ENCODE data around the gene MAPK9. TPM values are rescaled to one million over a fixed set of nuclear protein-coding genes. Genes with fewer than 3 reads are reported as not detected.

The MAPK9 gene
- total RNA-seq, 1 donor from 2014 or later = 41.6 TPM

- intact Hi-C loops (cut with micrococcal nuclease) = no loop called here
These were observed 83.3 kb downstream of the MAPK9 start for GRCh38 chr5:180208435-180209081.

DNA sequence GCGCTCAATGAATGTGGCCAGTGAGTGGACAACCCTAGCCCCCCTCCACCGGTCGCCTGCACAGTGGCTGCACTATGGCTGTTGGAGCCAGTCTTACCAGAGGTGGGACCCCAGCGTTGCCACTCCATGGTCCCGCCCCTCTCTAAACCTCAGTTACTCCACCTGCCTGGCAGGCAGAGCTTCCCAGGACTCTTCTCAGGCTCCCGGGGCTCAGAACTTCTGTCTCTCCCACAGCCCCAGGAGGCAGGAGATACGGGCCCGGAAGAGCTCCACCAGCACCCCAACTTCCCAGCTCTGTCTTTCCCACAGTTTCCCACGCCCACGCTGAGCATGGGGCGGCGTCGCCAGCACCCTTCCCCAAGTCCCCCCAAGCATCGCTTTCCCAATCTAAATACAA is 83.8 kb downstream of the MAPK9 start:
- intact Hi-C loops (cut with micrococcal nuclease) = no loop called here

DNA sequence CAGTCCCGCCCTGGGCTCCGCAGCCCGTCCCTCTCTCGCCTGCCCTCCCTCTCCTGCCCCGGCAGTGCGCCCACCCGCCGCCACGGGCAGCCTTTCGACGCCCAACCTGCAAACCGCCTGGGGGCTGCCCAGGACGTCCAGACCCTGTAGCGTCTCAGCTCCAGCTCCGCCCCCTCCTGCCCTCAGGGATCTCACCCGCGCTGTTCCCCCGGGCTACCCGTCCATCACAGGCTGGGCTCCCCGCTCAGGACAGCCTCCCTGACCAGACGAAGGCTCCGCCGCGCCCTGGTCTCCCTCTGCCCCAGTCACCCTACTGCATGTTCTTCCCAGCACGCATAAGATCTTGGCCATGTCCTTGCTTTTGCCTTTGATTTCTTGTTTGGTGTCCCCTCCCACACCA is 84.3 kb downstream of the MAPK9 start:
- intact Hi-C loops (cut with micrococcal nuclease) = no loop called here

GRCh38 chr5:180206993-180207392 is 84.9 kb downstream of the MAPK9 start:
- intact Hi-C loops (cut with micrococcal nuclease) = no loop called here

- intact Hi-C loops (cut with micrococcal nuclease) = no loop called here
These were observed 86.0 kb downstream of the MAPK9 start for GRCh38 chr5:180205916-180206315.

DNA sequence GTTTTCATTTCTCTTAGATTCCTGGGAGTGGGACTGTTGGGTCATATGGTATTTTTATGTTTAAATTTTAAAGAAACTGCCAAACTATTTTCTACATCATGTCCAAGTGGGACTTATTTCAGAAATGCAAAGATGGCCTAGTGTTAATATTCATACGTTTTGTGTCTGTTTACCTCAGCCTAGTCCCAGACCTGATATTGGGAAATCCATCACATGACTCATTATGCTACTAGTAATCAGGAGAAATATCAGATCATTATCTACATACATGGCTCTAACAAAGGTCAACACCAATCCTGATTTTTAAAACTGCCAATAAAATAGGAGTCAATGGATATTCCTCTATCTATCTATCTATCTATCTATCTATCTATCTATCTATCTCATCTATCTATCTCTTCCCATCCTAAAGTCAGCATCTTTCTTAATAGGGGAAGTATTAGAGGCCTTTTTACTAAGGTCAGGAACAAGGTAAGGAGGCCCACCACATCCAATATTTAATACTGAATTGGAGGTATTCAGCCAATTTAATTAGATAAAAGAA is 87.5 kb downstream of the MAPK9 start:
- intact Hi-C loops (cut with micrococcal nuclease) = no loop called here

DNA sequence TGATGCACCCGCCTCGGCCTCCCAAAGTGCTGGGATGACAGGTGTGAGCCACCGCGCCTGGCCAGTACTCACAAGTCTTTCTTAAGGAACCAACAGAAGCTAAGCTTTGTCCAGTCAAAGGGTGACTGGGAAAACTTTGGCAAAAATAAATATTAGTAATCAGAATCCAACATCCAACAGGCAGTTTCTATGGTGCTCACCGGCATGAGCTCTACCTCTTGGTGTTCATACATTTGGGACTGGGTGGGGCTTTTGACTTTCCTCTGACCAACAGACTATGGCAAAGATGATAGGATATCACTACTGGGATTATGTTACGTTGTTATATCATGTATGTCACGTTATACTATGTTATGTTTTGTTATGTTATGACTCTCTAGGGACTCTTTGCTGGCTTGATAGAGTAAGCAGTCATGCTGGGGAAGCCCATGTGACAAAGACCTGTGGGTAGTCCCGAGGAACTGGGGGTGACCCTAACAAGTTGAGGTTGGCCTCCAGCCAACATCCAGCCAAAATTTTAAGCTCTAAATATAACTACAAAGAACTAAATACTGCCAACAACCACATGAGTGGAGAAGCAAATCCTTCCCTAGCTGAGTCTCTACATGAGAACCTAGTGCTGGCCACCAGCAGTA is 88.8 kb downstream of the MAPK9 start:
- intact Hi-C loops (cut with micrococcal nuclease) = no loop called here

GRCh38 chr5:180201051-180201987 is 90.6 kb downstream of the MAPK9 start:
- intact Hi-C loops (cut with micrococcal nuclease) = loop anchor here (1.0 to 2.0 kb wide), 2 partner anchors 114 to 269 kb away; no protein-coding TSS in a partner anchor

DNA sequence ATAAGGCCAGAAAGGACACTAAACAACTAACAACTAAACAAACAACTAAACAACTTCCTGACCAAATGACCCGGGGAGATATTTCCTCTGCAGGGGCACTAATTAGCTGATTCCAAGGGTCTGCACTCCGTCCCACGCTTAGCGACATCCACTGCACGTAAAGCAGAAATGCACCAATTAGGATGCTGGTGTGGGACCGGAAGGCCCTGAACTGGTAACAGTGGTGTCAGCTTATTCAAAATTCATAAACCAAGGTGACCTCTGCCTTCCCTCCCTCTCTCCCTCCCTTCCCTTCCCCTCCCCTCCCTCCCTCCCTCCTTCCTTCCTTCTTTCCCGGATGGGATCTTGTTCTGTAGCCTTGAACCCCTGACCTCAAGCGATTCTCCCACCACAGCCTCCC is 92.5 kb downstream of the MAPK9 start:
- intact Hi-C loops (cut with micrococcal nuclease) = no loop called here

- intact Hi-C loops (cut with micrococcal nuclease) = no loop called here
These were observed 93.7 kb downstream of the MAPK9 start for GRCh38 chr5:180198208-180198607.

- intact Hi-C loops (cut with micrococcal nuclease) = no loop called here
These were observed 94.7 kb downstream of the MAPK9 start for GRCh38 chr5:180197016-180197702.

- intact Hi-C loops (cut with micrococcal nuclease) = no loop called here
These were observed 97.2 kb downstream of the MAPK9 start for GRCh38 chr5:180194410-180195345.

DNA sequence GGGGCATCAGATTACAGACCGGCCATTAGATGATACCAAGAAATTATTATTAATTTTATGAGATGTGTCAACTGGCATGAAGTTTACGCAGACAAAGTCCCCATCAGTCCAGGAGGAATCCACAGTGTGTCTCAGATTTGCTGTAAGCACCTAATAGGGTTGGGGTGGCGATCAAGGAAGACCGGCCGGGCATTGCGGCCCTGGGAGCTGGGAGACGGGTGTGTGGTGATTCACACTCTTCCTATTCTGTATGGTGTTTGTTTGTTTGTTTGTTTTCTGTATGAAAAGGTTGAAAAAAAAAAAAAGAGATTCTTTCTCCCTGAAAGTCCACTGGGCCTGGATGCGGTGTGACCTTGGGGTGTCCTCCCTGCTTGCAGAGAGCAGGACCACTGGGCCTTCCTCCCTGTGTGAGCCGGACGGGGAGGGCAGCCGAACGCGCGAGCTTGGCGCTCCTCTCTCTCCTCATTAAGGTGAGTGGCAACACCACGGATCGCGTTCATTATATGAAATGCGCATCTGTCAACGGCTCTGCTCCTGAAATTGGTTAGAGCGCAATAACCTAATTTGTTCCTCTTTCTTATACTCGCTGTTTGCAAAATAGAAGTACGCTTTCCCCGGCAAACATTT is 98.0 kb downstream of the MAPK9 start:
- intact Hi-C loops (cut with micrococcal nuclease) = no loop called here

- intact Hi-C loops (cut with micrococcal nuclease) = no loop called here
These were observed 100.2 kb downstream of the MAPK9 start for GRCh38 chr5:180191716-180192115.

GRCh38 chr5:180187767-180188166 is 104.1 kb downstream of the MAPK9 start:
- intact Hi-C loops (cut with micrococcal nuclease) = no loop called here
